SK-N-MC (cell line): ENCODE data around the gene FANK1.
"Not testable (repeated sequence)": the region's sequence is repeated elsewhere in the genome, so short reads cannot be mapped to it uniquely, and the experiment has no call there.

Experiments
- DNase-seq: peaks from one replicate; pipeline ENCODE4 v3.0.0-alpha.2; 2011; ENCODE audit warnings: low read depth, low spot score
- H3K27ac ChIP-seq: fragments of 200-600 bp; sonication (generic); 2 replicates; pipeline ENCODE4 v1.5.1; 2016; ENCODE audit warnings: mixed run types
- H3K36me3 ChIP-seq: fragments of 200-600 bp; sonication (generic); 2 replicates; pipeline ENCODE4 v1.6.1; 2017; ENCODE audit warnings: antibody characterized with exemption, low read length, mixed read lengths; ENCODE audit not compliant: insufficient read depth
- H3K4me3 ChIP-seq: fragments of 200-600 bp; sonication (generic); 2 replicates; pipeline ENCODE4 v1.5.1; 2016
- H3K9ac ChIP-seq: fragments of 200-600 bp; sonication (generic); 2 replicates; pipeline ENCODE4 v1.8.0; 2017; ENCODE audit warnings: mixed run types, mixed read lengths; ENCODE audit not compliant: insufficient read length
- H3K9me3 ChIP-seq: fragments of 200-600 bp; sonication (generic); 2 replicates; pipeline ENCODE4 v1.6.1; 2017; ENCODE audit warnings: low read depth, mild to moderate bottlenecking, antibody characterized with exemption, low read length, moderate library complexity, mixed read lengths
- EZH2 ChIP-seq: fragments of 200-600 bp; sonication (generic); IDR thresholded peaks from one replicate; pipeline ENCODE4 v1.6.1; 2017; ENCODE audit warnings: antibody characterized with exemption
- FOXP2 ChIP-seq: optimal IDR thresholded peaks from 2 replicates; pipeline ENCODE3; 2011; ENCODE audit warnings: mild to moderate bottlenecking, moderate library complexity; ENCODE audit not compliant: insufficient read depth; ENCODE audit errors: extremely low read length, control extremely low read depth
- POLR2AphosphoS5 ChIP-seq: IDR thresholded peaks from 2 replicates; pipeline ENCODE4 v1.6.1; 2012; ENCODE audit warnings: mild to moderate bottlenecking, low read depth, low read length, borderline replicate concordance

FANK1 gene

DNA sequence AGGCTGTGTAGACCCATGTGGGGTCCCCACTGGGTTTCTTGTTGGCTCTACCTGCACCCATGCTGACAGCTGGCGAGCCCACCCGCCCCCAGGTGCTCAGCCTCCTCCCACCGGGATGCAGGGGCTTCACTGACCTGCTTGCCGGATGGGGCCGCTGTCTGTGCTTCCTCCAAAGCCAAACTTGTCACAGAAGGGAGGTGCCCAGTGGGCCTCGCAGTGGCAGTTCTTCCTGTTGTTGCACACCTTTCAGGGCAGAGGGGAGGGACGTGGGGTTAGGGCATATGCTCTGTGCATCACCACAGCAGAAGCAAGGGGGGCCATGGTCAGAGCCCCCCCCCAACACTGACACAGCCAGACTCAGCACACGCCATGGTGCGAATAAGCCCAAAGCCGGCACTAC is 146.5 kb downstream of the FANK1 start:
- no peak overlapping the region for H3K9ac ChIP-seq
- TF ChIP-seq EZH2 (no peak), POLR2AphosphoS5 (no peak), FOXP2 (no peak)
- no peaks in the 10 kb centered on the region for H3K9me3 ChIP-seq
- DNase-seq: no peak
- H3K27ac ChIP-seq: no peak overlapping the region
- H3K4me3 ChIP-seq: no peak overlapping the region
- H3K36me3 ChIP-seq: no peaks in the 10 kb centered on the region

DNA sequence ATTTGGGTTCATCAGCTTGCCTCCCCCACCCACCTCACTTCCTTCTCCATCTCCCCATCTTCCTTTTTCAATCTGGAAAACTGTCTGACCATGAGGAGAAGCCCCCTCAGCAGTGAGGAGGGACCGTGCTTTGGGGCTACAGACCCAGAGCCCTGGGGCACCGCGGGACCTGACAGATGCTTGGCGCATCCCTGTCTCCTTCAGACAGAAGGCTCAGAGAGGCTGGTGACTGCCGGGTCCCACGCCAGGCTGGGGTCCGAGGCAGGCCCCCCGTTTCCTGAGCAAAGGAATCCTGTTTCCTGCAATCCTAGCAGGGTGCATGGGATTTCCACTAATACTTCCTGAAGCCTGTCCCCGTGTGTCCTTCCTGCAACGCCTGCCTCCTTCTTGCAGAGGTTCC is 147.0 kb downstream of the FANK1 start:
- Histone ChIP-seq H3K27ac (no peak overlapping the region), H3K9ac (no peak overlapping the region), H3K4me3 (no peak overlapping the region), H3K36me3 (no peaks in the 10 kb centered on the region), H3K9me3 (no peaks in the 10 kb centered on the region)
- TF ChIP-seq FOXP2 (no peak), POLR2AphosphoS5 (no peak)
- DNase-seq: no peak

DNA sequence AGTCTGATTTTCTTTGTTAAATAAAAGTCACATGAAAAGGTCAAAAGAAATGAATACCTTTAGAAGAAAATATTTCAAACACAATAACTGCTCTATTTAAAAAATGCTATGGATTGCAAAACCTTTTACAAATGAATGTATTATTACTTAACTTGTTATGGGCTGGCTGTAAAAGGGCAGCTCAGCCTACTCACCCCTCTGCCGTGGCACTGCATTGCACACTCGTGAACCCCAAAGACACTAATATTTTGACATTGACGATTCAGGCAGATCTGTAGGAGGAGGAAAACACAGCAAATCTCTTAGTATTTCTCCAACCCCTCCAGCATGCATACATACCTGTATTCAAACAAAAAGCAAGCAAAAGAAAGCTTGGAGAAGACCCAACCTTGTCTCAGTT is 149.5 kb downstream of the FANK1 start:
- TF ChIP-seq POLR2AphosphoS5: no peak
- TF ChIP-seq FOXP2: no peak
- no peak for TF ChIP-seq EZH2
- Histone ChIP-seq H3K36me3 (no peaks in the 10 kb centered on the region), H3K4me3 (no peak overlapping the region)

DNA sequence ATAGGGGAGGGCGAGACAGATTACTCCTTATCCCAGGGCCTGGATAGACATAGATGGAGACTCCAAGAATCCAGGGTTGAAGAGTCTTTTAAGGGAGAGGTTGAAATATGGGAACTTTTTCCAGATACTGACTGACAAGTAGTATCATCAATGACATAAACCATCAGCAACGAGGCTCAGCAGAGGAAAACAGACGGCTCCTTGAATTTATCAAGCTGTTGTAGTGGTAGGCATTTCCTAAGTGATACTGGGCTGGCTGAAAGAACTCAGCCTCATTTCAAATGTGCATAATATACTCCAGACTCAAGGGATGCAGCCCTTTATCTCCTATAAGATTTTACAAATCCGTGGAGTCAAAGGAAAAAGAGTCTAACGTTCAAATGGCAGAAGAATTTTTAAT is 150.5 kb downstream of the FANK1 start:
- Histone ChIP-seq H3K36me3 (no peaks in the 10 kb centered on the region), H3K27ac (no peak overlapping the region), H3K4me3 (no peak overlapping the region), H3K9me3 (no peaks in the 10 kb centered on the region), H3K9ac (no peak overlapping the region)
- no peak for DNase-seq
- no peak for TF ChIP-seq POLR2AphosphoS5
- TF ChIP-seq EZH2: no peak
- TF ChIP-seq FOXP2: no peak

More for the DNA sequence above, 149.5 kb downstream of the FANK1 start:
- Histone ChIP-seq H3K9me3 (no peaks in the 10 kb centered on the region), H3K27ac (no peak overlapping the region), H3K9ac (no peak overlapping the region)
- no peak for DNase-seq

DNA sequence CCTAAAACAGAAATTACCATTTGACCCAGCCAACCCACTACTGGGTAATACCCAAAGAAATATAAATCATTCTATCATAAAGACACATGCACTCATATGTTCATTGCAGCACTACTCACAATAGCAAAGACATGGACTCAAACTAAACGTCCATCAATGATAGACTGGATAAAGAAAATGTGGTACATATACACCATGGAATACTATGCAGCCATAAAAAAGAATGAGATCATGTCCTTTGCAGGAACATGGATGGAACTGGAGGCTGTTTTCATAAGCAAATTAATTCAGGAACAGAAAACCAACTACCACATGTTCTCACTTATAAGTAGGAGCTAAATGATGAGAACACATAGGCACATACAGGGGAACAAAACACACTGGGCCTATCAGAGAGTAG is 151.4 kb downstream of the FANK1 start:
- H3K36me3 ChIP-seq, H3K4me3 ChIP-seq, H3K9ac ChIP-seq: not testable (repeated sequence)

DNA sequence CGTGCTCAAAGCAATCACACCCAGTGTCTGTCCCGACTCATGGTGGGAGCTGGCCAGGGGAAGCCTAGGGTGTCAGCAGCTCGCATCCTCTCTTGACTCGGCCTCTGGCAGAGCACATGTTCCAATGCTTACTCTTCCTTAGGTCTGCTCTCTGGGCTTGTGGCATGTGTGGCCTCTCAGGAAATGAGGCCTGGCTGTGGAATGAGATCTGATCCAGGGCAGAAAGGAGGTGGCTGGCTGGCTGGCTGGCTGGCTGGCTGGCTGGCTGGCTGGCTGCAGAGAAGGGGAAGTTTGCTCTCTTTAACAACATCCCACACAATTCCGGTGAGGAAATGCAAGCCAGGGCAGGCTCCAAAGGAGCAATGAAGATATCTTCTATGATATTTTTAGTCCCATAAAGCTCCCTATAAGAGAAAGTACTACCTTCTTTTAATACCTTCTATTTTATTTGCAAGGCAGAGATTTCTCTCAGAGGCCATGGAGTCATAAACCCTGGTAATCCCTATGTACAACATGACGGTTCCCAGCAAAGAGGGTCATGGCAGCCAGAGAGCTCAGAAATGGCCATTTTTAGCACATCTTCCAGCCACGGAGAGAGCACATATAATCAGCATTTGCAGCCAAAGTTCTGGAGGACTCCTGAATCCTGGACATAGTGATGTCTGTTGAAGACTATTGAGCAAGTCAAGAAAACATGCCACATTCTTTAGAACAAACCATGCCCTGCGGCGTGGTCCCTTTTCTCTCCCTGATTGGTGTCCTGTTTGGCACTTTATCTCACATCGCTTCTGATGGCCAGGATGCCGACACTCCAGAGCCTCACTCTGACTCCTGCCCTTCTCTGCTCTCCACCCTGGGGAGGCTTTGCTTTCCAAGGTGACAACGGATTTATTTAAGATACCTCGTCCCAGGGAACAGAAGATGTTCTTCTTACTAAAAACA is 153.7 kb downstream of the FANK1 start:
- no peak for TF ChIP-seq POLR2AphosphoS5
- no peak for TF ChIP-seq EZH2
- no peak for TF ChIP-seq FOXP2
- H3K9me3 ChIP-seq: no peaks in the 10 kb centered on the region
- H3K9ac ChIP-seq: no peak overlapping the region
- H3K27ac ChIP-seq: no peak overlapping the region
- H3K36me3 ChIP-seq: no peaks in the 10 kb centered on the region
- no peak overlapping the region for H3K4me3 ChIP-seq
- DNase-seq: no peak

More for the DNA sequence above, 151.4 kb downstream of the FANK1 start:
- H3K9me3 ChIP-seq, DNase-seq, H3K27ac ChIP-seq: not testable (repeated sequence)

DNA sequence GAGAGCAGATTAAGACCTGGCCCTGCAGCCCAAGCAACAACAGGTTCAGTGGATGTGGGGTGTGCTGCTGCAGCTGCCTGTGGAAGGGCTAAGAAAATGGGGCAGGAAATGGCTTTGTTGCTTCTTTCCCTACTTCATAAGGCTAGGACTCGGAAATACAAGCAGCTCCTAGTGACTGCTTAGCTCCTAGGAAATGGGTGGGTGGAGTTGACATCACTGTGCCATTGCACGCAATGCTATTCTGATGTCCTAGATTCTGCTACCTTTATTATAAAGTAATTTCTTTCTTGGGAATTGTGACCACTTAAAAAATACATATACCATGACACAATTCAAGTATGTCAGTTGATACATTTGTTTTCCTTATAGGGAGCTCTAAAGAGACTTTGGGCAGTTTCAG is 155.8 kb downstream of the FANK1 start:
- TF ChIP-seq POLR2AphosphoS5 (no peak), EZH2 (no peak), FOXP2 (no peak)
- Histone ChIP-seq H3K9ac (no peak overlapping the region), H3K36me3 (no peaks in the 10 kb centered on the region), H3K4me3 (no peak overlapping the region), H3K9me3 (no peaks in the 10 kb centered on the region), H3K27ac (no peak overlapping the region)
- DNase-seq: no peak

DNA sequence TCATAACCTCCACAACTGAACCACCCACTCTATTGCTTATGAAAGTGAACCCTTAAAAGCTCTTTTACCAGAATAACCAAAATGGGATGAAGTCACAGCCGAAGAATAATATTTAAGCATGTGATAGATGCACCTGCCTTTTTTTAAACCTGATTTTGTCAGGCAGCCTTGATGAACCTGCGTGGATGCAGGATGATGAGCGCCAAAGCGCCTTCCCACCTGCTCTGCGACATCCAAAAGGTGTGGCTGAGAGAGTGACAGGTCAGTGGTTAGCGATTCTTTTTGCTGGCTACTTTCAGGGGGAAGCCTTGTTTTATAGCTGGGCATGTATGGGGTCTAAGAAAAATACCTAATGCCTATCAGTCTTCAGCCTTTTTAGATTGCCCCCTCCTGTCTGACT is 157.8 kb downstream of the FANK1 start:
- H3K36me3 ChIP-seq: no peaks in the 10 kb centered on the region
- H3K27ac ChIP-seq: no peak overlapping the region
- DNase-seq: no peak
- H3K9ac ChIP-seq: no peak overlapping the region
- H3K9me3 ChIP-seq: no peaks in the 10 kb centered on the region
- no peak for TF ChIP-seq POLR2AphosphoS5
- no peak for TF ChIP-seq EZH2
- no peak for TF ChIP-seq FOXP2
- H3K4me3 ChIP-seq: no peak overlapping the region

DNA sequence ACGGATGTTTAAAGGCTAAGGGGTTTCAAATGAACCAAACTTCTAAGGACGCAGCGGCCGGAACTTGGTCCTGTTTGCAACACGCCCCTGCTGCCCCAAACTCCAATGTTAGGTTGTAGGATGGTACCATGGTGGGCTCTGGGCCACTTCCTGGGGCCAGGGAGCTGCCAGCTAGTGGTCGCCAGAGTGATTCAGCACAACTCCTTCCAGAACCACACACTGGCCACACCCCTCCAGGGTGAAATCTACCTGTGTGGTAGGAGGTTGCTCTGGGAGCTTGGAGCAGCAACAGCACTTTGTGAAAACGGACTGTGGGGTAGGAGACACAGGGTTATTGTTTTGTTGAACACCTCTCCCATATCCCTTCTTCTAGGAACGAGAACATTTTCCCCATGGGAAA is 161.1 kb downstream of the FANK1 start:
- Histone ChIP-seq H3K9ac (no peak overlapping the region), H3K9me3 (no peaks in the 10 kb centered on the region), H3K36me3 (no peaks in the 10 kb centered on the region), H3K27ac (no peak overlapping the region), H3K4me3 (no peak overlapping the region)
- TF ChIP-seq FOXP2: no peak
- no peak for TF ChIP-seq POLR2AphosphoS5
- TF ChIP-seq EZH2: no peak
- no peak for DNase-seq
